ENCODE data around the gene DUOXA2. TPM values are rescaled to one million over a fixed set of nuclear protein-coding genes. Genes with fewer than 3 reads are reported as not detected.

The DUOXA2 gene
- total RNA-seq, 1 donor from 2014 or later, result not detected

DNA sequence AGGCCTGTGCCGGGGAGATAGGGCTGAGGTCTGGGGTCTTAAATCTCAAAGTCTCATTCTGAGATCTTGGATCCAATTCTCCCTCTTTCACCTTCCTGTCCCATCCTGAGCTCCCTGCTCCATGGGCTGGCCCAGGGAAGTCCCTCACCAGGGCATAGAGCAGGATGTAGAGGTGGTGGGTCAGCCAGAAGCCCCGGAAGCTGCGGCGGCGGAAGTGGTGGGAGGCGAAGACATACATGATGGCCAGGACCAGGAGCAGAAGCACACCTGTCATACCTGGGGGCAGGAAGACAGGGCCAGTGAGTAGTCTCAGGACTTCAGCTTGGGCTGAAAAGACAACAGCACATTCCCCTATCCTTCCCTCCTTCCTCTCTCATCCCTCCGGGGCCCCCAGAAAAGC, 16.7 kb upstream of the DUOXA2 start:
- no peak overlapping the region for H3K4me3 ChIP-seq (ENCODE audit: insufficient read depth, low read depth, low read length)
- no peaks in the 10 kb centered on the region for H3K4me1 Mint-ChIP-seq (ENCODE audit: low read depth, unreplicated experiment)

DNA sequence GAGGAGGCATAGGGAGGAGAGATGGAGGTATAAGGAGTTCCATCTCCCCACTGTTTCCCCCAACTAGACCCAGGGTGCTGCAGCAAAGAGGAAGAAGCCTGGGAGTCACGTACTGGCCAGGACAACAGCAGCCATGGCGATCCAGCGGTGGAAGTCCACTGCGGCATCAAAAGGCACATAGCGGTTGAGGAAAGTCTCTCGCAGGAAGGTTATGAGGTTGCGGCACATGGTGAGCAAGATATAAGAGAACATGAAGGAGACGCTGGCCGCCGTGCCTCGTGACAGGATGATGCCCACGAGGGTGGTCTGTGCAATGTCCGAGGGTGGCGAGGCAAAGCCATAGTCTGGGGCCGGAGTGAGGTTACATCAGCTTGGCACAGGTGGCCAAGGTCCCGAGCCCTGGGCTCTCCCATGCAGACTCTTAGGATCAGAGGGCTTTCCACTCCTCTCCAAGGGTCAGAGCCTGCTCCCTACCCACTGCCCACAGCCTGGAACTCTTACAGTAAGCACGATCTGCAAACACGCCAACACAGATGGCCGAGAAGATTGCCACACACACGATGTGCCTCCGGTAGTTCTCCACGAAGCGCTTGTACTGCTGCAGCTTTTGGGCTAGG, 14.5 kb upstream of the DUOXA2 start:
- Histone ChIP-seq H3K27me3 (ENCODE audit: insufficient read depth, low read length) (peaks cover 6% of the 10 kb centered on the region), H3K79me2 (ENCODE audit: insufficient read depth, low read length) (no peaks in the 10 kb centered on the region), H3K9me3 (ENCODE audit: insufficient read depth, low read depth, low read length) (no peaks in the 10 kb centered on the region), H3K27ac (ENCODE audit: low read depth, low read length) (no peak overlapping the region), H3K9ac (ENCODE audit: low read length) (no peak overlapping the region), H4K20me1 (ENCODE audit: insufficient read depth, low read length) (no peaks in the 10 kb centered on the region), H3K4me1 (ENCODE audit: insufficient read depth, low read length) (no peaks in the 10 kb centered on the region), H3K4me2 (ENCODE audit: low read length) (no peak overlapping the region), H3K36me3 (ENCODE audit: insufficient read depth, low read length) (no peaks in the 10 kb centered on the region), H2AFZ (ENCODE audit: low read depth, low read length) (no peak overlapping the region), H3K4me3 (ENCODE audit: insufficient read depth, low read depth, low read length) (no peak overlapping the region)
- no peaks in the 10 kb centered on the region for H3K36me3 Mint-ChIP-seq (ENCODE audit: low read depth, unreplicated experiment)
- no peak for TF ChIP-seq EZH2 (IDR thresholded peaks at IDR 0.05; ENCODE audit: insufficient read depth, low read length)
- TF ChIP-seq, protein P1, sequence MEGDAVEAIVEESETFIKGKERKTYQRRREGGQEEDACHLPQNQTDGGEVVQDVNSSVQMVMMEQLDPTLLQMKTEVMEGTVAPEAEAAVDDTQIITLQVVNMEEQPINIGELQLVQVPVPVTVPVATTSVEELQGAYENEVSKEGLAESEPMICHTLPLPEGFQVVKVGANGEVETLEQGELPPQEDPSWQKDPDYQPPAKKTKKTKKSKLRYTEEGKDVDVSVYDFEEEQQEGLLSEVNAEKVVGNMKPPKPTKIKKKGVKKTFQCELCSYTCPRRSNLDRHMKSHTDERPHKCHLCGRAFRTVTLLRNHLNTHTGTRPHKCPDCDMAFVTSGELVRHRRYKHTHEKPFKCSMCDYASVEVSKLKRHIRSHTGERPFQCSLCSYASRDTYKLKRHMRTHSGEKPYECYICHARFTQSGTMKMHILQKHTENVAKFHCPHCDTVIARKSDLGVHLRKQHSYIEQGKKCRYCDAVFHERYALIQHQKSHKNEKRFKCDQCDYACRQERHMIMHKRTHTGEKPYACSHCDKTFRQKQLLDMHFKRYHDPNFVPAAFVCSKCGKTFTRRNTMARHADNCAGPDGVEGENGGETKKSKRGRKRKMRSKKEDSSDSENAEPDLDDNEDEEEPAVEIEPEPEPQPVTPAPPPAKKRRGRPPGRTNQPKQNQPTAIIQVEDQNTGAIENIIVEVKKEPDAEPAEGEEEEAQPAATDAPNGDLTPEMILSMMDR (IDR thresholded peaks at IDR 0.05; ENCODE audit: insufficient read depth, low read depth, low read length), result no peak
- H3K9me3 Mint-ChIP-seq (ENCODE audit: unreplicated experiment), result peaks cover 5% of the 10 kb centered on the region
- H3K27me3 Mint-ChIP-seq (ENCODE audit: low read depth, unreplicated experiment), result peaks cover 63% of the 10 kb centered on the region
- H3K4me1 Mint-ChIP-seq (ENCODE audit: low read depth, unreplicated experiment), result no peaks in the 10 kb centered on the region
- DNase-seq (ENCODE audit: low read depth) (no peak), FAIRE-seq (no peak)
- no peak overlapping the region for H3K27ac Mint-ChIP-seq (ENCODE audit: unreplicated experiment)
- H3K4me3 Mint-ChIP-seq (ENCODE audit: unreplicated experiment), result no peak overlapping the region

More for the DNA sequence above, 16.7 kb upstream of the DUOXA2 start:
- H3K27me3 Mint-ChIP-seq (ENCODE audit: low read depth, unreplicated experiment), result peaks cover 57% of the 10 kb centered on the region
- Histone ChIP-seq H3K4me1 (ENCODE audit: insufficient read depth, low read length) (no peaks in the 10 kb centered on the region), H4K20me1 (ENCODE audit: insufficient read depth, low read length) (no peaks in the 10 kb centered on the region), H3K27ac (ENCODE audit: low read depth, low read length) (no peak overlapping the region), H3K36me3 (ENCODE audit: insufficient read depth, low read length) (no peaks in the 10 kb centered on the region), H3K4me2 (ENCODE audit: low read length) (no peak overlapping the region), H3K9me3 (ENCODE audit: insufficient read depth, low read depth, low read length) (no peaks in the 10 kb centered on the region), H3K79me2 (ENCODE audit: insufficient read depth, low read length) (no peaks in the 10 kb centered on the region), H3K9ac (ENCODE audit: low read length) (no peak overlapping the region), H2AFZ (ENCODE audit: low read depth, low read length) (no peak overlapping the region), H3K27me3 (ENCODE audit: insufficient read depth, low read length) (peaks cover 9% of the 10 kb centered on the region)
- H3K9me3 Mint-ChIP-seq (ENCODE audit: unreplicated experiment), result peaks cover 5% of the 10 kb centered on the region
- DNase-seq (ENCODE audit: low read depth), result no peak
- H3K36me3 Mint-ChIP-seq (ENCODE audit: low read depth, unreplicated experiment), result no peaks in the 10 kb centered on the region
- H3K27ac Mint-ChIP-seq (ENCODE audit: unreplicated experiment), result no peak overlapping the region
- TF ChIP-seq, protein P1 (IDR thresholded peaks at IDR 0.05; ENCODE audit: insufficient read depth, low read depth, low read length), result no peak
- TF ChIP-seq EZH2 (IDR thresholded peaks at IDR 0.05; ENCODE audit: insufficient read depth, low read length), result no peak
- no peak for FAIRE-seq
- H3K4me3 Mint-ChIP-seq (ENCODE audit: unreplicated experiment), result no peak overlapping the region

DNA sequence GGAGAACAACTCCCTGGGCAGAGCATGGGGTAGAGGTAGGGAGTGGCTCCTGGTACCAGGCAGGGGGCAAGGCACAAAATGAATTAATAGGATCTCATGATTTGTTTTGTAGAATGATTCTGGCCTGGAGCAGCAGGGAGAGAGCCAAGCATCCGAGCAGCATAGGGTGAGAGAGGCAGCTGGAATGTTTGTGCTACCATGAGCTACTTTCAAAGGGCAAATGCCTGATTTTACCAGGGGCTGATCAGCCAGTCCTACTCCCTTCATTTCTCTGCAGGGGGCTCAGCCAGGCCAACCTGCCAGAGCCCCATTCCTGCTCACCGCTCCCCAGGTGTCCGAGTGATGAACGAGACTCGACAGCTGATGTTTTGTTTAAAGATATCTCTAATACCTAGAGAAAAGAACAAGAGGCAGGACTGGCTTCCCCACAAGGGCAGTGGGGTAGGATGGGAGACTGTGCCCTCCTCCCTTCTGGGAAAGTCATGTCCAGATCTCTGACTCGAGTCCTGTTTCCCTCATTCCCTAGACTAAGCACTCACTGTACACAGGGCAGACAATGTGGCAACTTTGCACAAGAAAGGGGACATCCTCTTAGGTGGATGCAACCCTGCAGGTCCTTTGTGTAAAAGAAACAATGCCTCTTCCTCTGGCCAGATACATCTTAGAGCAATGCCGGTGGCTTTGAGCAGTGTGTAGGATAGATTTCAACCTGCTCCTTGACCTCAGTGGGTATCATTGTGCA, 13.1 kb upstream of the DUOXA2 start:
- H3K4me2 ChIP-seq (ENCODE audit: low read length), result no peak overlapping the region
- Mint-ChIP-seq H3K27ac (ENCODE audit: unreplicated experiment) (no peak overlapping the region), H3K36me3 (ENCODE audit: low read depth, unreplicated experiment) (no peaks in the 10 kb centered on the region), H3K4me1 (ENCODE audit: low read depth, unreplicated experiment) (no peaks in the 10 kb centered on the region), H3K9me3 (ENCODE audit: unreplicated experiment) (peaks cover 3% of the 10 kb centered on the region), H3K4me3 (ENCODE audit: unreplicated experiment) (no peak overlapping the region), H3K27me3 (ENCODE audit: low read depth, unreplicated experiment) (peaks cover 69% of the 10 kb centered on the region)
- no peak overlapping the region for H2AFZ ChIP-seq (ENCODE audit: low read depth, low read length)
- no peak overlapping the region for H3K9ac ChIP-seq (ENCODE audit: low read length)
- H3K27me3 ChIP-seq (ENCODE audit: insufficient read depth, low read length), result peaks cover 9% of the 10 kb centered on the region
- TF ChIP-seq, protein P1 (IDR thresholded peaks at IDR 0.05; ENCODE audit: insufficient read depth, low read depth, low read length), result no peak
- TF ChIP-seq EZH2 (IDR thresholded peaks at IDR 0.05; ENCODE audit: insufficient read depth, low read length), result no peak
- no peak for FAIRE-seq
- no peaks in the 10 kb centered on the region for H4K20me1 ChIP-seq (ENCODE audit: insufficient read depth, low read length)
- H3K27ac ChIP-seq (ENCODE audit: low read depth, low read length), result no peak overlapping the region
- H3K4me3 ChIP-seq (ENCODE audit: insufficient read depth, low read depth, low read length), result no peak overlapping the region
- H3K4me1 ChIP-seq (ENCODE audit: insufficient read depth, low read length), result no peaks in the 10 kb centered on the region
- H3K79me2 ChIP-seq (ENCODE audit: insufficient read depth, low read length), result no peaks in the 10 kb centered on the region
- no peaks in the 10 kb centered on the region for H3K36me3 ChIP-seq (ENCODE audit: insufficient read depth, low read length)
- no peak for DNase-seq (ENCODE audit: low read depth)
- H3K9me3 ChIP-seq (ENCODE audit: insufficient read depth, low read depth, low read length), result no peaks in the 10 kb centered on the region

Measured in astrocyte (in vitro differentiated cells and primary cell).